ENCODE results near the gene WARS2. TPM values are rescaled to one million over a fixed set of nuclear protein-coding genes. Genes with fewer than 3 reads are reported as not detected.
A peak's percentile ranks its signal among the peaks of the same experiment; 100 is the strongest.

The WARS2 gene
- total and polyA plus RNA-seq, 4 donors: 4.6 to 33.2 (median 11.3) TPM

GRCh38 chr1:119150150-119150549 lies 9.7 kb upstream of the WARS2 start:
- Histone ChIP-seq H3K27ac (ENCODE audit: low read depth in 1 of 2, low read length in 1 of 2) (no peak overlapping the region), H3K27me3 (ENCODE audit: control insufficient read depth in 3 of 3, insufficient read depth in 3 of 3, low read length in 2 of 3) (no peaks in the 10 kb centered on the region), H3K9me3 (ENCODE audit: control insufficient read depth in 4 of 4, insufficient read depth in 3 of 4, low read length in 3 of 4) (no peaks in the 10 kb centered on the region), H3K9ac (ENCODE audit: insufficient read depth in 1 of 2, low read length in 2 of 2) (no peak overlapping the region), H3K4me1 (ENCODE audit: control insufficient read depth in 5 of 5, insufficient read depth in 5 of 5, low read length in 5 of 5) (no peaks in the 10 kb centered on the region), H3K36me3 (ENCODE audit: control insufficient read depth in 4 of 4, insufficient read depth in 4 of 4, low read length in 4 of 4) (peaks cover 0 to 5% (median under 1%) of the 10 kb centered on the region in 4 donors), H3K4me3 (no peak overlapping the region)
- 94 to 98% methylated on average over 1 of the region's 1 CpG for WGBS, 2 donors
- no peak for ATAC-seq (ENCODE audit: insufficient read depth, low FRiP score)
- no peak for TF ChIP-seq CTCF (IDR thresholded peaks at IDR 0.05; ENCODE audit: control extremely low read depth, extremely low read depth)
- DNase-seq: no peak

- peaks cover 0 to 7% (median under 1%) of the 10 kb centered on the region in 4 donors for H3K36me3 ChIP-seq (ENCODE audit: control insufficient read depth in 4 of 4, insufficient read depth in 4 of 4, low read length in 4 of 4)
- no peak for TF ChIP-seq CTCF (IDR thresholded peaks at IDR 0.05; ENCODE audit: control extremely low read depth, extremely low read depth)
- WGBS, 2 donors: 76 to 84% methylated on average over 4 of the region's 4 CpGs
- H3K4me1 ChIP-seq (ENCODE audit: control insufficient read depth in 5 of 5, insufficient read depth in 5 of 5, low read length in 5 of 5): no peaks in the 10 kb centered on the region
- H3K27me3 ChIP-seq (ENCODE audit: control insufficient read depth in 3 of 3, insufficient read depth in 3 of 3, low read length in 2 of 3): no peaks in the 10 kb centered on the region
- DNase-seq (peak in 1 of 3 donors; percentile 29), ATAC-seq (ENCODE audit: insufficient read depth, low FRiP score) (no peak)
- no peak overlapping the region for H3K4me3 ChIP-seq
- no peak overlapping the region for H3K27ac ChIP-seq (ENCODE audit: low read depth in 1 of 2, low read length in 1 of 2)
- H3K9ac ChIP-seq (ENCODE audit: insufficient read depth in 1 of 2, low read length in 2 of 2): no peak overlapping the region
- H3K9me3 ChIP-seq (ENCODE audit: control insufficient read depth in 4 of 4, insufficient read depth in 3 of 4, low read length in 3 of 4): no peaks in the 10 kb centered on the region
Observed at GRCh38 chr1:119147661-119148090, 7.2 kb upstream of the WARS2 start.

GRCh38 chr1:119146466-119146865 lies 6.0 kb upstream of the WARS2 start:
- DNase-seq (no peak), ATAC-seq (ENCODE audit: insufficient read depth, low FRiP score) (no peak)
- Histone ChIP-seq H3K27ac (ENCODE audit: low read depth in 1 of 2, low read length in 1 of 2) (no peak overlapping the region), H3K4me1 (ENCODE audit: control insufficient read depth in 5 of 5, insufficient read depth in 5 of 5, low read length in 5 of 5) (peaks cover 0 to 1% (median 0%) of the 10 kb centered on the region in 5 donors), H3K4me3 (no peak overlapping the region), H3K9me3 (ENCODE audit: control insufficient read depth in 4 of 4, insufficient read depth in 3 of 4, low read length in 3 of 4) (no peaks in the 10 kb centered on the region), H3K36me3 (ENCODE audit: control insufficient read depth in 4 of 4, insufficient read depth in 4 of 4, low read length in 4 of 4) (peaks cover 0 to 7% (median under 1%) of the 10 kb centered on the region in 4 donors), H3K9ac (ENCODE audit: insufficient read depth in 1 of 2, low read length in 2 of 2) (no peak overlapping the region), H3K27me3 (ENCODE audit: control insufficient read depth in 3 of 3, insufficient read depth in 3 of 3, low read length in 2 of 3) (no peaks in the 10 kb centered on the region)
- TF ChIP-seq CTCF (IDR thresholded peaks at IDR 0.05; ENCODE audit: control extremely low read depth, extremely low read depth): no peak
- WGBS, 2 donors: 88 to 90% methylated on average over 4 of the region's 4 CpGs

- H3K4me1 ChIP-seq (ENCODE audit: control insufficient read depth in 5 of 5, insufficient read depth in 5 of 5, low read length in 5 of 5): peaks cover 0 to 8% (median 2%) of the 10 kb centered on the region in 5 donors
- no peak for TF ChIP-seq CTCF (IDR thresholded peaks at IDR 0.05; ENCODE audit: control extremely low read depth, extremely low read depth)
- no peak for DNase-seq
- H3K9me3 ChIP-seq (ENCODE audit: control insufficient read depth in 4 of 4, insufficient read depth in 3 of 4, low read length in 3 of 4): no peaks in the 10 kb centered on the region
- peaks cover 0 to 5% (median 0%) of the 10 kb centered on the region in 4 donors for H3K36me3 ChIP-seq (ENCODE audit: control insufficient read depth in 4 of 4, insufficient read depth in 4 of 4, low read length in 4 of 4)
- H3K4me3 ChIP-seq: no peak overlapping the region
- no peak overlapping the region for H3K9ac ChIP-seq (ENCODE audit: insufficient read depth in 1 of 2, low read length in 2 of 2)
- H3K27ac ChIP-seq (ENCODE audit: low read depth in 1 of 2, low read length in 1 of 2): no peak overlapping the region
- no peak for ATAC-seq (ENCODE audit: insufficient read depth, low FRiP score)
- WGBS, 2 donors: 98 to 99% methylated on average over 6 of the region's 6 CpGs
- no peaks in the 10 kb centered on the region for H3K27me3 ChIP-seq (ENCODE audit: control insufficient read depth in 3 of 3, insufficient read depth in 3 of 3, low read length in 2 of 3)
Observed at GRCh38 chr1:119144813-119145212, 4.4 kb upstream of the WARS2 start.
